ENCODE measurements around the gene RNASEH2A. TPM values are rescaled to one million over a fixed set of nuclear protein-coding genes. Genes with fewer than 3 reads are reported as not detected.

RNASEH2A gene
- total RNA-seq, 1 donor from 2014 or later = 2.7 TPM

DNA sequence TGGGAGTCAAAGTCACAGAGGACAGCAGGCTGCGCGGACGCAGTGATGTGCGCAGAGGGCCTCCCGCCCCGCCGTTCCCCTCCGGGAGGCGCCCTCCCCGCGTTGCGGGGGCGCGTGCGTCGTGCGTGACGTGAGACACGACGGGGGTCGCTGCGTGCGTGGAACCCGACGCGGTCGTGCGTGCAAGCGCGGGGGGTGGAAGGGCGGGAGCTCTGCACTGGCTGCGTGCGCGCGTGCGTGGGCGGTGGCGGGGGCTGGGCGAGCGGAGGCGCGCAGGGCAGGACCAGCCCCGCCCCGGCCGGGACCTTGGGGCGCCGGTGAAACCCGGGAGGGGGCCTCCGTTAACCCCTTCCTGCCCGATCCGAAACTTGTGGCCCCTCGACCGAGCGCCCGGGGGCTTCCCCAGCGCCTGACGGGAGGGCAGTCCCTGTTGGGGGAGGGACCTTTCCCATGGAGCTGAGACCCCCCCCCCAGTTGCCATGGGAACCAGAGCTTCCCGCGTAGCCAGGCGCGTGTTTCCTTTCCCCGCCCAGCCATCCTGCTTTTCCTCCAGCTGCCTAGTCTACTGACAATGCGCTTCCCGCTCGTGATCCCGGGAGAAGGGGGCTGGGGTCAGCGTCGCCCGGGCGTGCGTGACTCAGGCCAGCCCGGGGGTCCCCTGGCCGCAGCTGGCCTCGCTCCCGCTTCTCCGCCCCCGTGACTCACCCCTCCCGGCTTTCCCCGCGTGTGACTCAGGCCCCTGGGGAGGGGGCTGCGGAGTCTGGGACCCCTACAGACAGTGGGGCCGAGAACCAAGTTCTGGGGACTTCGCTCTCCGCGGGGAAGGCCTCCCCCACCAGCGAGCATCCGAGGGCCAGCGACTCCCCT, 23.7 kb upstream of the RNASEH2A start:
- DNase-seq (ENCODE audit: low spot score) = peak; percentile 98

DNA sequence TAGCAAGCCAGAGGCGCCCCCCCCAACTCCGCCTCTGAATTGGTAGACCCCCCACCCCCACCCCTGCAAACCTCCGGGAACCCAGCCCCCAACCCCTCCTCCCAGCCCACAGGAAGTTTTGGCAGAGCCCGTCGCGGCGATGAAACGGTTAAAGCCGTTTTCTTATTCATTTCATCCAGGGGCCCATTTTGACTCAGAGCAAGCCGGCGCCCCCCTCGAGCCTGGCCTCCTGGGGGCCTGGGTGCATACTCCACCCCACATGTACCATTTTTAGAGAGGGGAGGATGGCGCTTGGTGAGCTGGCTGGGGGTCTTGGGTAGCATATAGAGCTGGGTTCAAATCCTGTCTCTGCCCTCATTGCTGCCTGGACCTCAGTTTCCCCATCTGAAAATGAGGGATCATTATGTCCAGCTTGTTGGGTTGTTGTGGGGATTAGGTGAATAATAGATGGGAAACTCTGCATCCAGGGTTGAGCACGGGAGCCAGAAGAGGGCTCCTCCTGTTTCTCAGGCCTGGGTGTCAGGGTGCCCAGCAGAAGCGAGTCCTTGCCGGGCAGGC, 23.0 kb upstream of the RNASEH2A start:
- DNase-seq (ENCODE audit: low spot score) = no peak

DNA sequence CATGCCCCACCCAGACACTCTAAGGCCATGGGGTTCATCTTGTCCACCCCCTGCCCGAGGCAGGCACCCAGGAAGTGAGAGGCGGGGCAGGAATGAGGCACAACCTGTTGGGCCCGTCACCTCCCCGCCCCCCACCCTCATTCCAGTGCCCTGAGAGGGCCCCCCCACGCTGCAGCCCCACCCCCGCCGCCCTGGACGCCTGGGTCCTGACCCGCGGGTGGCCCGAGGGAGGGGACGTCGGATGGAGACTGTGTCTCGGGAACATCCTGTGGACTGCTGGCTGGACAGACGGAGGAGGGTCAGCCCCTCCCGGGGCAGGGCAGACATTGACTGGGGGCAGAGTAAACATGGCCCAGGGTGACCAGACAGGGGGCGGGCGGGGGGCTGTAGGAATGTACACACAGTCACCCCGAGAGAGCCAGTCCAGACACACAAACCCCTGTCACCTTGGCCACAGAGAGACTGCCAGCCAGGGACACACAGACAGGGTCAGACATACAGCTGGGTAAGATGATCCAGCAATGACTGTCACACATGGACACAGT, 22.5 kb upstream of the RNASEH2A start:
- DNase-seq (ENCODE audit: low spot score) = no peak

DNA sequence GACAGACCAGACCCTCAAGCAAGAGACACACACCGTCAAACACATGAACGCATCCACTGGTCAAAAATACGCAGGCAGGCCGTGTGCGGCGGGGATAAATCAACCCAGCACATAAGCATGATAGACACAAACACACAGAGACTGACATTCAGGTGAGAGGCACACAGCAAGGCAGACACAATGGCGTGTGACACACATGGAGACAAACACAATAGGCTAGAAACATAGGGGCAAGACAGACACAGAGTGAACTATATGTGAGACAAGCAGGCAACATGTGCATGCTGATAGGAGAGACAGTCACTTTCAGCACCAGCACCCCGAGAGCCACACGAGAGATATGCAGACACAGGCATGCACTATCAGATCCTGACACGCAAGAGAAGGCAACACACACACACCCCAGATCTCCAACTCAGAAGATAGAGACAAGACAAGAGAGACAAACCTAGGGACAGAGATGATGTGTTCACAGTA, 22.0 kb upstream of the RNASEH2A start:
- DNase-seq (ENCODE audit: low spot score) = no peak

DNA sequence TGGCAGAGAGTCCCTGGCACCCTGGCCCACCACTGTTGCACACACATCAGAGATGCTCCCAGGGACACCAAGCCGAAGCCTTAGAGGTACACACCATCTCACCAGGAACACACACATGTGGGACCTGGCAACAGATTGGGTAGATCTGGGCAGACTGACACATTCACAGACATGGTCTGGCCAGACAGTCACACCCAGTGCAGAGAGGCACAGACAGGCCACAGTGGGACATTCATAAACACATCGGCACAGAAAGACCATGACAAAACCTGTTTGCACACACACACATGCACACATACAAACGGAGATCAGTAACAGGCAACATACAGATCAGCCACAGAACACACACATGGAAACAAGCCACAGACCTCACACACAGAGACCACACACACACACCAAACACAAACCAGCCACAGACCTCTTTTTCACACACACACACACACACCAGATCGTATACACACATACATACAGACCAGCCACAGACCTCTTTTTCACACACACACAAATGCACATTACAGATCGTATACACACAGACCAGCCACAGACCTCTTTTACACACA, 21.4 kb upstream of the RNASEH2A start:
- no peak for DNase-seq (ENCODE audit: low spot score)

DNA sequence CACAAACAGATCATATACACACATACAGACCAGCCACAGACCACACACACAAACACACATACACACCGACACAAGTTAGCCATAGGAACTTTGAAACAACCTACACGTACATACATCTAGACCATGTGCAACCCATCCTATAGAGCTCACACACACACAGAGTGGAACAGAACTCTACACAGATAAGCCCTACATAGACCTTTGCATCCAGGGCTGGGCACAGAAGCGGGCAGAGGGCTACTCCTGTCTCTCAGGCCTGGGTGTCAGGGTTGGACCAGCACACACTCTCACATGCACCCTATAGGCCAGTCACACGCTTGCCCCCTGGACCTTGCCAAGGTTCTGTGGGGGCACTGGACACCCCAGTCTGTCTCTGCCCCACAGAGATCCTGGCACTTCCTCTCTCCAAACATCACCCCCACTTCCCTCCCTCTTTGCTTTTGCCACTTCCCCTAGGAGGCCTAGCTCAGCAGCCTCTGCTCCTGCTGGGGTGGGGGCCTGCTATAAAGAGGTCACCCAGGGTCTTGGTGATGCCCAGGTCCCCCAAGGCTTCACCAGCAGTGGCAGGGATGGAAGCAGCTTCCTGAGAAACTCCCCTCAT, 20.9 kb upstream of the RNASEH2A start:
- DNase-seq (ENCODE audit: low spot score) = no peak

DNA sequence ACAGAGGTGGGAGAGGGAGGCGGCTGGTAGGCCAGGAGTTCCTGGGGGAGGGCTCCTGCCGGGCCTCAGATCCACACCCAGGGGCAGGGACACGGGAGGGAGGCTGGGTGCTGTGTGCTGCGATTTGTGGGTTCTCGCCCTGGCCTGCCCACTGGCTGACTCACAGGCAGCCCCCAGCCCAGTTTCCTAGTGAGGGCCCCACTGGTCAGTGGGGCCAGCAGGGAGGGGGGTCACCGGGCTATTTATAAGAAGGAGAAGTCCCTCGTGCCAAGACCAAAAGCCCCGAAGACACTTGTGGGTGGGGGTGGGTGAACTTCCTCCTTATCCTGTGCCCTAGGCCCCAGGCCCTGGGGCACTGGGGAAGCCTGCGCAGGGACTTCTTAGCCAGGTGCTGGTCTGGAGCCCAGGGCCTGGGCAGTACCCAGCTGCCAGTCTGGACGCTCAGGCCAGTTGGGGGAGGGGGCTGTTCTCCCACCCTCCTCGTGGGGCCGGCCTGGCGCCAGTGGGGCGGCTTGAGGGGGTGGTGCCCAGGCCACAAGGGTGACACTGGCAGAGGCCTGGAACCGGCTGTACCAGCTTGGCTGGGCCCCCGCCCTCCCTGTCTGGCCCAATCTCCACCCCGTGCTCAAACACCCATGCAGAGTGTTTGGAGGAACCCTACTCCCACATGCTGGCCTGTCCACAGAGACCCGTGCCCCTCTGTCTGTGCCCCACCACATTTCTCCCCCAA, 20.1 kb upstream of the RNASEH2A start:
- DNase-seq (ENCODE audit: low spot score) = no peak

DNA sequence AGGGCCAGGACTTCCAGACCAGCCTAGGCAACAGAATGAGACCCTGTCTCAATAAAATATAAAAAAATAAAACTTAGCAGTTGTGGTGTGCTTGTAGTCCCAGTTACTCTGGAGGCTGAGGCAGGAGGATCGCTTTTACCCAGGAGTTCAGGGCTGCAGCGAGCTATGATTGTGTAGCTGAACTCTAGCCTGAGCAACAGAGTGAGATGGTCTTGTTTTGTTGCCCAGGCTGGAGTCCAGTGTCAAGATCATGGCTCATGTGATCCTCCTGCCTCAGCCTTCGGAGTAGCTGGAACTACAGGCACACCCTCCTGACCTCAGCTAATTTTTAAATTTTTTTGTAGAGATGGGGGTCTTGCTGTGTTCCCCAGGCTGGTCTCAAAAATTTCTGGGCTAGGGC, 19.4 kb upstream of the RNASEH2A start:
- no peak for DNase-seq (ENCODE audit: low spot score)

DNA sequence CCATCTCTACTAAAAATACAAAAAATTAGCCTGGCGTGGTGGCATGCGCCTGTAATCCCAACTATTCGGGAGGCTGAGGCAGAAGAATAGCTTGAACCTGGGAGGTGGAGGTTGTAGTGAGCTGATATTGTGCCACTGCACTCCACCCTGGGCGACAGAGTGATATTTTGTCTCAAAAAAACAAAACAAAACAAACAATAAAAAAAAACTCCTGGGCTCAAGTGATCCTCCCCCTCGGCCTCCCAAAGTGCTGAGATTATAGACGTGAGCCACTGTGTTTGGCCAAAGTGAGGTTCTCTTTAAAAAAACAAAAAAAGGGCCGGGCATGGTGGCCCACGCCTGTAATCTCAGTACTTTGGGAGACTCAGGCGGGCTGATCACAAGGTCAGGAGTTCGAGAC, 18.9 kb upstream of the RNASEH2A start:
- DNase-seq (ENCODE audit: low spot score) = no peak

DNA sequence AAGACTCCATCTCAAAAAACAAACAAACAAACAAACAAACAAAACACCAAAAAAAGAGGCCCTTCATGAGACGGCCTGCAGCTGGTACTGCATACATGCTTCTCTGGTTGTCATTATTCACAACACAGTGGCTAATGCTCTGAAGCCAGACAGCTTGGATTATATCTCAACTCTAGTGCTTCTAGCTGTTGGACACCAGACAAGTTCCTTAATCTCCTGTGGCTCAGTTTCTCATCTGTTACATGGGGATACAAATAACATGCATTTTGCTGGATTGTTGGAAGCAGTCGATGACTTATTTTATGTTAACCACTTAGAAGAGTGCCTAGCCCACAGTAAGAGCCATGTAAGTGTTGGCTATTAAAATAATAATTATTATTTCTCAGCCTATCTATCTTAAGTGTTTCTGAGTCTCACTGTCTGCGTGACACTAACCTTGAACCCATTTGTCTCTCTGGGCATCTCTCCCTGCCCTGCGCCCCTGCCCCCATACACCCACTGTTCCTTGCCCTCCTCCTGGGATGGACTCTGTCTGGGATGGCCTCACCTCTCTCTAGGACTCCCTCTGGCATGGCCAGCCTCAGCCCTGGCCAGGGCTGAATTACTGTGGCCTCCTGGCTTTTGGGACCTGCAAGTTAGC, 18.2 kb upstream of the RNASEH2A start:
- DNase-seq (ENCODE audit: low spot score) = no peak

DNA sequence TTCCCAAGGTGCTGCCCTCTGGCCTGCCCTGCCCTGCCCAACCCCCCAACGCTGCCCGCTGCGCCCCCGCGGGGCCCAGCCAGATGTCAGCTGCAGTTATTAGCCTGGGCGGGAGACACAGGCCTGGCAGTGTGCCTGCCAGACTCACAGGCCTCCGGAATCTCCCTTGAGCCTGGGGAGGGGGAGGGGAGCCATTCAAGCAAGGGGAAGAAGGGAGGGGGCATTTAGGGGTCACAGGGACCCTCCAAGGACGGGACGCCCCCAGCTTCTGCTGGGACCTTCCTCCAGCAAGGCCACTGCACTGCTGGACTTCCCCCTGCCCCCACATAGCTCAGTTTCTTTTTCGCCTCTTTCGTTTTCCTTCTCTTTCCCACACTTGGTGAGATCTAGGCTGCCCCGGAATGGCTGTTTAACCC, 17.7 kb upstream of the RNASEH2A start:
- DNase-seq (ENCODE audit: low spot score) = peak; percentile 94

DNA sequence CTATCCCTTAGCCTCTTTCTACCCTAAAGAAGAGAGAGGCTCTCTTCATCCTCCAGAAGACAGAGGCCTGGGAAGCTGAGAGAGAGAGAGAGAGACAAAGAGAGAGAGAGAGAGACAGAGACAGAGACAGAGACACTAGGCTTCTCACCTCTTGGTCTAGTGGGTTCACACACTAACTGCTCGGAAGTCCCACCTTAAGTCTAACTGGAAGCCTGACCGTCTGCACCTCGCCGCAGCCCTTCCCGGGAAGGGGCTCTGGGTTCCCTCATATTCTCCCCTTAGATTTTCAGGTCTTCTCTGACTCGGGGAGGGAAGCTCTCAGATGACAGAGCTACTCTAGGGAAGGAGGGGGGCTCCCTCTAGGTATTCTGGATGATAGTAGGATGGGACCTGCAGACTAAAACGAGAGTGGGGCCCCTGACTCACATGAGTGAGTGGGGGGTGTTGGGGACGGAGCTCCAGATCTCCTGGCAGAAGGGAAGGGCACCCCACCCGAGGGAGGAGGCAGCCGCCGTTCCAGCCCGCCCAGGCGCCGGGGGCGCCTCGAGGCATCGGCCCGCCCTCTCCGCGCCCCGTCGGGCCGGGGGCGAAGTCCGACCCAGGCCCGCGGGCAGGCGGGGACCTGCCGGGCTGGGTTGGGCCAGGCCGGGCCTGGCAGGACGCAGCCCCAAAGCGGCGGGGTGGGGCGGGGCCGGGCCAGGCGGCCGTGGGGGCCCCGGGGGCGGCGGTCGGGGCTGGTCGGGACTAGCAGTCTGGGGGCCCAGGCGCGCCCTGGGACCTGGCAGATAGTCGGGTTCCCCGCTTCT, 17.1 kb upstream of the RNASEH2A start:
- no peak for DNase-seq (ENCODE audit: low spot score)

DNA sequence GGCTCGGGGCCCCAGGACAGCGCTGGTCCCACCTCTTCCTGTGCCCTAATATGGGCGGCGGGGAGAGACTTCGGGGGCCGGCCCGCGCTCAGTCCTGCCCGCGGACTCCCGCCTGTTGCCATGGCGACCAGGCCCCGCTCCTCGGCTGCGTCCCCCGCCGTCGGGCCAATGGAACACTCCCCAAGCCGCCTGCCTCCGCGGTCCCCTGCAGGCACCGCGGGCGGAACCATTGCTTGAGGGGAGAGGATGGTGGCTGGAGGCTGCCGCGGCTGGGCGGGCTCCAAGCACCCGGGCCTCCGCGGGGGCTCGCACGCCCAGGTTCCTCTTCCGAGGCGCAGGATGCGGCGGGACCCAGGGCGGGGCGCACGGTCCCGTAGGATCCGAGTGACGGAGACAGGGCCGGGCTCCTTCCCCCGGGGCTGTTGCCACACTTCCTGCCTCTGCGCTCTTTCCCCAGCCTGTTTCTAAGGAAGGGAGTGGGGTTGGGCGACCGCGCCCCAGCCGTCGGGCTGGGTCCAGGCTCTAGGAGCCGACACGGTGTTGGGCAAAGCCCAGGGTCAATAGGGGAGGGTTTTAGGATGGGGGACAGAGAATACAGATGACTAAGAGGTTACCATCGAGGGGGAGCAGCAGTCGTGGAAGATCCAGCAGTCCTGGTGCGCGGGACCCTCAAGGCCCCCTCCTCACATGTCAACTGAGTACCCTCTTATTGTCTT, 16.3 kb upstream of the RNASEH2A start:
- DNase-seq (ENCODE audit: low spot score) = peak; percentile 99

DNA sequence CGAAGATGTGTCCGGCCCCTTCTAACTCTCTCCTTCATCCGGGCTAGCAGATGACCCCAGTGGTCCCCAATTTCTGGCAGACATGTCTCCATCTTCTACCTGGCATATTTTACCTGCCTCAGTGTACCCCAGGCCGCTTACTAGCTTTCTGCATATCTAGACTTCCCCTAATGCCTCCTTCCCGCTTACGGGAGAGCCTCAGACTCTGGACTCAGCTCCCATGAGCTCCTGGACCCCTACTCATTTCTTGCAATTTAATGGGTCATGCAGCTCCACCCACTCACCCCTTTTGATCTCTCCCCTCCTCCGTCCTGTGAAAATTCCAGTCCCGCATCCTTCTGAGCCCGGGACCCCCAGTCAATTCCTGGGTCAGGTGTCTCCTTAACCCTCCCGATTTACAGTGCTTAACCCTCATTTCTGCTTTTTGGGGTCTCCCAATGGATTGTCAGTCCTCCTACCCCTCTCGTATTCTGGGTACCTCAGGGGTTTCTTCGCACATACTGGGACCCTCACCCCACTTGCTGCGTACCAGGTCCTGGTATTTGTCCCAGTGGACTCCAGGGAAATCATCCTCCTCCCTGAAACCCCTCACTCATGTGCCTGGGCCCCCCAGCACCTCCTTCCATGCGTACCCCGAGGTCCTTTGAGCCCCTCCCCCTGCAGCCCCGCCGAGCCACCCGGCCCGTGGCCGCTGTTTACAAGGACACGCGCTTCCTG, 15.6 kb upstream of the RNASEH2A start:
- no peak for DNase-seq (ENCODE audit: low spot score)

DNA sequence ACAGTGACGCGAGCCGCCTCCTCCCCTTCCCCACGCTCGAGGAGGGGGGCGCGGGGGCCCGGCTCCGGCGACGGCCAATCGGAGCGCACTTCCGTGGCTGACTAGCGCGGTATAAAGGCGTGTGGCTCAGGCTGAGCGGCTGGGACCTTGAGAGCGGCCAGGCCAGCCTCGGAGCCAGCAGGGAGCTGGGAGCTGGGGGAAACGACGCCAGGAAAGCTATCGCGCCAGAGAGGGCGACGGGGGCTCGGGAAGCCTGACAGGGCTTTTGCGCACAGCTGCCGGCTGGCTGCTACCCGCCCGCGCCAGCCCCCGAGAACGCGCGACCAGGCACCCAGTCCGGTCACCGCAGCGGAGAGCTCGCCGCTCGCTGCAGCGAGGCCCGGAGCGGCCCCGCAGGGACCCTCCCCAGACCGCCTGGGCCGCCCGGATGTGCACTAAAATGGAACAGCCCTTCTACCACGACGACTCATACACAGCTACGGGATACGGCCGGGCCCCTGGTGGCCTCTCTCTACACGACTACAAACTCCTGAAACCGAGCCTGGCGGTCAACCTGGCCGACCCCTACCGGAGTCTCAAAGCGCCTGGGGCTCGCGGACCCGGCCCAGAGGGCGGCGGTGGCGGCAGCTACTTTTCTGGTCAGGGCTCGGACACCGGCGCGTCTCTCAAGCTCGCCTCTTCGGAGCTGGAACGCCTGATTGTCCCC, 14.9 kb upstream of the RNASEH2A start, which contains the start of gene JUNB:
JUNB (plus strand) TSS at position 142 of the 706 bp plus-strand sequence; CDS start at position 428, 286 bp downstream.
- peak; percentile 100 for DNase-seq (ENCODE audit: low spot score)

DNA sequence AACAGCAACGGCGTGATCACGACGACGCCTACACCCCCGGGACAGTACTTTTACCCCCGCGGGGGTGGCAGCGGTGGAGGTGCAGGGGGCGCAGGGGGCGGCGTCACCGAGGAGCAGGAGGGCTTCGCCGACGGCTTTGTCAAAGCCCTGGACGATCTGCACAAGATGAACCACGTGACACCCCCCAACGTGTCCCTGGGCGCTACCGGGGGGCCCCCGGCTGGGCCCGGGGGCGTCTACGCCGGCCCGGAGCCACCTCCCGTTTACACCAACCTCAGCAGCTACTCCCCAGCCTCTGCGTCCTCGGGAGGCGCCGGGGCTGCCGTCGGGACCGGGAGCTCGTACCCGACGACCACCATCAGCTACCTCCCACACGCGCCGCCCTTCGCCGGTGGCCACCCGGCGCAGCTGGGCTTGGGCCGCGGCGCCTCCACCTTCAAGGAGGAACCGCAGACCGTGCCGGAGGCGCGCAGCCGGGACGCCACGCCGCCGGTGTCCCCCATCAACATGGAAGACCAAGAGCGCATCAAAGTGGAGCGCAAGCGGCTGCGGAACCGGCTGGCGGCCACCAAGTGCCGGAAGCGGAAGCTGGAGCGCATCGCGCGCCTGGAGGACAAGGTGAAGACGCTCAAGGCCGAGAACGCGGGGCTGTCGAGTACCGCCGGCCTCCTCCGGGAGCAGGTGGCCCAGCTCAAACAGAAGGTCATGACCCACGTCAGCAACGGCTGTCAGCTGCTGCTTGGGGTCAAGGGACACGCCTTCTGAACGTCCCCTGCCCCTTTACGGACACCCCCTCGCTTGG, 14.1 kb upstream of the RNASEH2A start:
- DNase-seq (ENCODE audit: low spot score) = peak; percentile 93

DNA sequence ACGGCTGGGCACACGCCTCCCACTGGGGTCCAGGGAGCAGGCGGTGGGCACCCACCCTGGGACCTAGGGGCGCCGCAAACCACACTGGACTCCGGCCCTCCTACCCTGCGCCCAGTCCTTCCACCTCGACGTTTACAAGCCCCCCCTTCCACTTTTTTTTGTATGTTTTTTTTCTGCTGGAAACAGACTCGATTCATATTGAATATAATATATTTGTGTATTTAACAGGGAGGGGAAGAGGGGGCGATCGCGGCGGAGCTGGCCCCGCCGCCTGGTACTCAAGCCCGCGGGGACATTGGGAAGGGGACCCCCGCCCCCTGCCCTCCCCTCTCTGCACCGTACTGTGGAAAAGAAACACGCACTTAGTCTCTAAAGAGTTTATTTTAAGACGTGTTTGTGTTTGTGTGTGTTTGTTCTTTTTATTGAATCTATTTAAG, 13.5 kb upstream of the RNASEH2A start:
- DNase-seq (ENCODE audit: low spot score) = no peak

Data from mesenteric fat pad (tissue), 1 donor.